Measurements from ENCODE around the gene AFDN. TPM values are rescaled to one million over a fixed set of nuclear protein-coding genes. Genes with fewer than 3 reads are reported as not detected.

AFDN gene
- total RNA-seq, 1 experiment from 2014 or later = 108 TPM

GRCh38 chr6:167980911-167981580 is 154.3 kb downstream of the AFDN start:
- ChIA-PET CTCF (no interaction called here), POLR2A (ENCODE audit: unreplicated experiment) (no interaction called here)
- Histone ChIP-seq H3K36me3 (ENCODE audit: low read depth) (no peaks in the 10 kb centered on the region), H3K4me3 (no peak overlapping the region), H3K79me2 (ENCODE audit: low read depth) (no peaks in the 10 kb centered on the region), H2AFZ (no peak overlapping the region), H3K27ac (no peak overlapping the region), H3F3A (ENCODE audit: insufficient read depth, low read depth) (no peaks in the 10 kb centered on the region), H3K27me3 (ENCODE audit: insufficient read depth, low read depth) (peaks cover 51% of the 10 kb centered on the region), H3K4me1 (replicated peaks; ENCODE audit: insufficient read depth) (no peaks in the 10 kb centered on the region), H3K9me2 (ENCODE audit: insufficient read depth) (no peaks in the 10 kb centered on the region), H3K9me3 (ENCODE audit: insufficient read depth, low read depth) (no peaks in the 10 kb centered on the region), H3K4me2 (no peak overlapping the region), H4K20me1 (ENCODE audit: insufficient read depth) (no peaks in the 10 kb centered on the region)
- no peak for DNase-seq
- BruUV-seq (replicated peaks) = no TSS peak
- TF ChIP-seq EZH2 (IDR thresholded peaks at IDR 0.05; ENCODE audit: low read depth) (no peak), CTCF (conservative IDR thresholded peaks at IDR 0.05) (no peak)
- intact Hi-C loops (cut with micrococcal nuclease; ENCODE audit: unreplicated experiment) = no loop called here

- intact Hi-C loops (cut with micrococcal nuclease; ENCODE audit: unreplicated experiment) = no loop called here
- Histone ChIP-seq H3K27ac (no peak overlapping the region), H3K9me3 (ENCODE audit: insufficient read depth, low read depth) (no peaks in the 10 kb centered on the region), H4K20me1 (ENCODE audit: insufficient read depth) (no peaks in the 10 kb centered on the region), H3K36me3 (ENCODE audit: low read depth) (no peaks in the 10 kb centered on the region), H3F3A (ENCODE audit: insufficient read depth, low read depth) (no peaks in the 10 kb centered on the region), H2AFZ (no peak overlapping the region), H3K4me3 (no peak overlapping the region), H3K4me2 (no peak overlapping the region), H3K27me3 (ENCODE audit: insufficient read depth, low read depth) (peaks cover 60% of the 10 kb centered on the region), H3K4me1 (replicated peaks; ENCODE audit: insufficient read depth) (no peaks in the 10 kb centered on the region), H3K79me2 (ENCODE audit: low read depth) (no peaks in the 10 kb centered on the region), H3K9me2 (ENCODE audit: insufficient read depth) (no peaks in the 10 kb centered on the region)
- TF ChIP-seq CTCF (conservative IDR thresholded peaks at IDR 0.05) (no peak), EZH2 (IDR thresholded peaks at IDR 0.05; ENCODE audit: low read depth) (no peak)
- no peak for DNase-seq
- POLR2A ChIA-PET (ENCODE audit: unreplicated experiment) = no interaction called here
- CTCF ChIA-PET = no interaction called here
- no TSS peak for BruUV-seq (replicated peaks)
Measured at GRCh38 chr6:167981916-167982462, 155.3 kb downstream of the AFDN start.

- Histone ChIP-seq H3F3A (ENCODE audit: insufficient read depth, low read depth) (no peaks in the 10 kb centered on the region), H3K4me3 (no peak overlapping the region), H2AFZ (no peak overlapping the region), H3K9me2 (ENCODE audit: insufficient read depth) (no peaks in the 10 kb centered on the region), H3K27ac (no peak overlapping the region), H3K9me3 (ENCODE audit: insufficient read depth, low read depth) (no peaks in the 10 kb centered on the region), H3K36me3 (ENCODE audit: low read depth) (no peaks in the 10 kb centered on the region), H3K27me3 (ENCODE audit: insufficient read depth, low read depth) (peaks cover 77% of the 10 kb centered on the region), H3K4me1 (replicated peaks; ENCODE audit: insufficient read depth) (no peaks in the 10 kb centered on the region), H3K4me2 (no peak overlapping the region), H3K79me2 (ENCODE audit: low read depth) (no peaks in the 10 kb centered on the region), H4K20me1 (ENCODE audit: insufficient read depth) (no peaks in the 10 kb centered on the region)
- POLR2A ChIA-PET (ENCODE audit: unreplicated experiment) = no interaction called here
- CTCF ChIA-PET = no interaction called here
- intact Hi-C loops (cut with micrococcal nuclease; ENCODE audit: unreplicated experiment) = no loop called here
- TF ChIP-seq CTCF (conservative IDR thresholded peaks at IDR 0.05) (no peak), EZH2 (IDR thresholded peaks at IDR 0.05; ENCODE audit: low read depth) (no peak)
- no peak for DNase-seq
- BruUV-seq (replicated peaks) = no TSS peak
Measured at GRCh38 chr6:167984144-167984719, 157.5 kb downstream of the AFDN start.

Measured in PC-9 (cell line).